CD14-positive monocyte (primary cell): ENCODE results near the gene PDE4C. TPM values are rescaled to one million over a fixed set of nuclear protein-coding genes. Genes with fewer than 3 reads are reported as not detected.

Experiments
- DNase-seq, 3 donors: peaks; one replicate each; pipeline ENCODE4 v3.0.0-alpha.2; 2011 to 2022
- H2AFZ ChIP-seq: 2 replicates; pipeline ENCODE4 v1.6.0; 2012; ENCODE audit warnings: mild to moderate bottlenecking, low read depth, low read length, inconsistent platforms; ENCODE audit not compliant: insufficient read depth, poor library complexity, severe bottlenecking
- H3K27ac ChIP-seq, 2 donors: 1 replicate in 1 of 2; 2 replicates in 1 of 2; pipeline ENCODE4 v1.5.1; 2012 to 2013; ENCODE audit warnings: low read length in 2 of 2, control low read depth in 1 of 2, inconsistent platforms in 1 of 2, low read depth in 1 of 2, mild to moderate bottlenecking in 1 of 2
- H3K27me3 ChIP-seq, 2 donors: one replicate each; pipeline versions ENCODE4 v1.6.0 to v1.6.1; 2011 to 2013; ENCODE audit warnings: low read length in 2 of 2; ENCODE audit not compliant: control insufficient read depth in 2 of 2, insufficient read depth in 2 of 2
- H3K36me3 ChIP-seq, 2 donors: replicated peaks in 1 of 2; 1 replicate in 1 of 2; 2 replicates in 1 of 2; pipeline versions ENCODE4 v1.5.1 to v1.6.1; 2012 to 2013; ENCODE audit warnings: low read length in 2 of 2, control low read depth in 1 of 2, inconsistent platforms in 1 of 2, mild to moderate bottlenecking in 1 of 2; ENCODE audit not compliant: insufficient read depth in 2 of 2, control insufficient read depth in 1 of 2
- H3K4me1 ChIP-seq, 2 donors: 1 replicate in 1 of 2; 2 replicates in 1 of 2; pipeline versions ENCODE4 v1.5.1 to v1.6.1; 2012 to 2013; ENCODE audit warnings: low read length in 2 of 2, control low read depth in 1 of 2, inconsistent platforms in 1 of 2, mild to moderate bottlenecking in 1 of 2, moderate library complexity in 1 of 2; ENCODE audit not compliant: insufficient read depth in 2 of 2, control insufficient read depth in 1 of 2
- H3K4me2 ChIP-seq: replicated peaks from 2 replicates; pipeline ENCODE3; 2012; ENCODE audit warnings: low read length, moderate library complexity, mild to moderate bottlenecking; ENCODE audit not compliant: poor library complexity, severe bottlenecking; ENCODE audit errors: extremely low read depth
- H3K4me3 ChIP-seq, 3 experiments: fragments of 200-600 bp in 1 of 3; sonication (generic) in 1 of 3; replicated peaks in 1 of 3; 1 replicate in 2 of 3; 2 replicates in 1 of 3; pipeline ENCODE4 v1.5.1; 2011 to 2013; ENCODE audit warnings: low read length in 3 of 3, mild to moderate bottlenecking in 3 of 3, control low read depth in 2 of 3, low read depth in 2 of 3, inconsistent platforms in 1 of 3, moderate library complexity in 1 of 3
- H3K79me2 ChIP-seq: 2 replicates; pipeline ENCODE4 v1.6.0; 2012; ENCODE audit warnings: mild to moderate bottlenecking, control low read depth, inconsistent platforms, low read length, moderate library complexity; ENCODE audit not compliant: insufficient read depth
- H3K9ac ChIP-seq: 2 replicates; pipeline ENCODE4 v1.6.0; 2017; ENCODE audit warnings: low read length, mild to moderate bottlenecking; ENCODE audit not compliant: insufficient read depth, poor library complexity, severe bottlenecking
- H3K9me3 ChIP-seq, 2 donors: replicated peaks in 1 of 2; 1 replicate in 1 of 2; 2 replicates in 1 of 2; pipeline versions ENCODE4 v1.5.1 to v1.6.1; 2012 to 2013; ENCODE audit warnings: low read length in 2 of 2, control low read depth in 1 of 2; ENCODE audit not compliant: control insufficient read depth in 1 of 2, insufficient read depth in 1 of 2
- H4K20me1 ChIP-seq: 2 replicates; pipeline ENCODE4 v1.6.0; 2012; ENCODE audit warnings: mild to moderate bottlenecking, low read length, control low read depth, moderate library complexity; ENCODE audit not compliant: insufficient read depth
- H3K27ac Mint-ChIP-seq, 7 donors: one replicate each; pipeline ENCODE4 v1.8.0; 2020; ENCODE audit warnings: mild to moderate bottlenecking in 7 of 7, mixed read lengths in 7 of 7, moderate library complexity in 6 of 7, inconsistent platforms in 2 of 7
- H3K27me3 Mint-ChIP-seq, 3 donors: one replicate each; pipeline ENCODE4 v1.8.0; 2021 to 2022; ENCODE audit warnings: low read depth in 3 of 3, mild to moderate bottlenecking in 3 of 3, mixed read lengths in 3 of 3, moderate library complexity in 3 of 3, inconsistent platforms in 1 of 3
- H3K36me3 Mint-ChIP-seq, 2 donors: one replicate each; pipeline ENCODE4 v1.8.0; 2020; ENCODE audit warnings: mixed read lengths in 2 of 2, inconsistent platforms in 1 of 2, mild to moderate bottlenecking in 1 of 2
- H3K4me1 Mint-ChIP-seq: one replicate; pipeline ENCODE4 v1.8.0; 2020; ENCODE audit warnings: mild to moderate bottlenecking, mixed read lengths
- H3K4me3 Mint-ChIP-seq, 2 donors: one replicate each; pipeline ENCODE4 v1.8.0; 2020; ENCODE audit warnings: mild to moderate bottlenecking in 2 of 2, mixed read lengths in 2 of 2, moderate library complexity in 1 of 2
- H3K9me3 Mint-ChIP-seq, 7 donors: one replicate each; pipeline ENCODE4 v1.8.0; 2020 to 2022; ENCODE audit warnings: mixed read lengths in 7 of 7, mild to moderate bottlenecking in 6 of 7, moderate library complexity in 6 of 7, inconsistent platforms in 2 of 7
- CTCF ChIP-seq: fragments of 200-600 bp; IDR thresholded peaks from one replicate; pipeline ENCODE4 v1.8.0; 2022; ENCODE audit warnings: antibody characterized with exemption, mild to moderate bottlenecking
- WGBS: methylation state at CpG from one replicate; pipeline ENCODE4 v1.1.5; 2013; ENCODE audit warnings: missing lambda C conversion rate; ENCODE audit not compliant: insufficient coverage; 5-methylcytosine and 5-hydroxymethylcytosine counted together
- intact Hi-C, 2 donors: fragments of 100-400 bp; cut with micrococcal nuclease; formaldehyde crosslinking; loops; one replicate each; pipeline versions ENCODE4 v1.15.0 to v1.15.1; 2023
- polyA plus RNA-seq, 3 donors: library from polyadenylated mRNA; depleted of rRNA in 1 of 3; unstranded in 2 of 3; stranded (reverse) in 1 of 3; fragments of 300-500 nt in 2 of 3; fragments of >200 nt in 1 of 3; fragmentation: Illumina TruSeq in 2 of 3; gene quantifications; 1 replicate in 2 of 3; 2 replicates in 1 of 3; pipeline ENCODE4 v1.2.3, GENCODE V29; 2012 to 2021

PDE4C gene
- polyA plus RNA-seq, 3 donors: not detected

GRCh38 chr19:18197306-18197705 lies 28.9 kb downstream of the PDE4C start:
- Histone ChIP-seq H3K27ac (no peak overlapping the region), H3K9me3 (no peaks in the 10 kb centered on the region), H3K79me2 (peaks cover 13% of the 10 kb centered on the region), H3K4me1 (peaks cover 19 to 22% of the 10 kb centered on the region in 2 donors), H4K20me1 (peaks cover 11% of the 10 kb centered on the region), H3K4me2 (no peak overlapping the region), H3K4me3 (no peak overlapping the region), H3K36me3 (peaks cover 20 to 40% of the 10 kb centered on the region in 2 donors), H3K9ac (no peak overlapping the region), H2AFZ (no peak overlapping the region), H3K27me3 (no peaks in the 10 kb centered on the region)
- H3K9me3 Mint-ChIP-seq: no peaks in the 10 kb centered on the region
- peaks cover 44 to 63% of the 10 kb centered on the region in 2 donors for H3K36me3 Mint-ChIP-seq
- H3K27ac Mint-ChIP-seq: no peak overlapping the region
- no peak for DNase-seq
- peaks cover 3 to 4% (median 3%) of the 10 kb centered on the region in 3 donors for H3K27me3 Mint-ChIP-seq
- 97% methylated on average over 18 of the region's 18 CpGs for WGBS
- no peak for TF ChIP-seq CTCF
- peaks cover 21% of the 10 kb centered on the region for H3K4me1 Mint-ChIP-seq
- intact Hi-C loops: no loop called here
- H3K4me3 Mint-ChIP-seq: no peak overlapping the region

- no peak for TF ChIP-seq CTCF
- DNase-seq: no peak
- H3K27me3 Mint-ChIP-seq: peaks cover 0 to 4% (median 0%) of the 10 kb centered on the region in 3 donors
- H3K4me2 ChIP-seq: no peak overlapping the region
- H3K9me3 ChIP-seq: no peaks in the 10 kb centered on the region
- peaks cover 10% of the 10 kb centered on the region for H4K20me1 ChIP-seq
- H3K27ac ChIP-seq: no peak overlapping the region
- no peaks in the 10 kb centered on the region for H3K27me3 ChIP-seq
- intact Hi-C loops: no loop called here
- no peak overlapping the region for H3K9ac ChIP-seq
- no peak overlapping the region for H3K4me3 ChIP-seq
- no CpG with 5 or more reads among the region's 7 CpGs for WGBS
- peaks cover 13% of the 10 kb centered on the region for H3K79me2 ChIP-seq
- no peaks in the 10 kb centered on the region for H3K9me3 Mint-ChIP-seq
- H3K36me3 ChIP-seq: peaks cover 20 to 40% of the 10 kb centered on the region in 2 donors
- H3K27ac Mint-ChIP-seq: peak overlapping the region in 3 of 7 donors; percentile 13 to 57 (median 31)
- H3K36me3 Mint-ChIP-seq: peaks cover 36 to 56% of the 10 kb centered on the region in 2 donors
- H3K4me3 Mint-ChIP-seq: no peak overlapping the region
- peaks cover 24% of the 10 kb centered on the region for H3K4me1 Mint-ChIP-seq
- peaks cover 25 to 31% of the 10 kb centered on the region in 2 donors for H3K4me1 ChIP-seq
- H2AFZ ChIP-seq: no peak overlapping the region
Measured at GRCh38 chr19:18196511-18196845, 29.8 kb downstream of the PDE4C start.
